GM23338 (cell line): ENCODE data around the gene NCOA6. TPM values are rescaled to one million over a fixed set of nuclear protein-coding genes. Genes with fewer than 3 reads are reported as not detected.

ENCODE experiments used
- ATAC-seq: fragments of 200-7000 bp; cut with Tn5 transposase; 3 replicates; pipeline ENCODE4 v1.9.1; 2020
- DNase-seq: peaks from one replicate; pipeline ENCODE4 v3.0.0-alpha.2; 2015; ENCODE audit warnings: low spot score
- H2AFZ ChIP-seq: fragments of 200-600 bp; sonication (generic); 2 replicates; pipeline ENCODE4 v1.8.0; 2016; ENCODE audit warnings: antibody characterized with exemption, mild to moderate bottlenecking, moderate library complexity
- H3F3A ChIP-seq: fragments of 200-600 bp; sonication (generic); replicated peaks from 2 replicates; pipeline ENCODE4 v1.8.0; 2017; ENCODE audit warnings: antibody characterized with exemption, mixed run types, low read depth
- H3K27ac ChIP-seq: fragments of 200-600 bp; sonication (generic); 2 replicates; pipeline ENCODE4 v1.6.1; 2016; ENCODE audit warnings: low read depth
- H3K27me3 ChIP-seq: fragments of 200-600 bp; sonication (generic); 2 replicates; pipeline ENCODE4 v1.8.0; 2016; ENCODE audit warnings: mild to moderate bottlenecking, mixed run types, moderate library complexity; ENCODE audit not compliant: insufficient read depth
- H3K36me3 ChIP-seq: fragments of 200-600 bp; sonication (generic); 2 replicates; pipeline ENCODE4 v1.8.0; 2016; ENCODE audit warnings: mild to moderate bottlenecking; ENCODE audit not compliant: insufficient read depth
- H3K4me1 ChIP-seq: fragments of 200-600 bp; sonication (generic); 2 replicates; pipeline ENCODE4 v1.8.0; 2016; ENCODE audit warnings: mild to moderate bottlenecking, moderate library complexity; ENCODE audit not compliant: insufficient read depth
- H3K4me2 ChIP-seq: fragments of 200-600 bp; sonication (generic); 2 replicates; pipeline ENCODE4 v1.7.1; 2017; ENCODE audit warnings: mixed run types
- H3K4me3 ChIP-seq: fragments of 200-600 bp; sonication (generic); 2 replicates; pipeline ENCODE4 v1.6.1; 2016; ENCODE audit warnings: mixed run types
- H3K79me2 ChIP-seq: fragments of 200-600 bp; sonication (generic); replicated peaks from 2 replicates; pipeline ENCODE4 v1.8.0; 2017; ENCODE audit warnings: mild to moderate bottlenecking; ENCODE audit not compliant: insufficient read depth
- H3K9me2 ChIP-seq: fragments of 200-600 bp; sonication (generic); 2 replicates; pipeline ENCODE4 v1.8.0; 2017; ENCODE audit not compliant: insufficient read depth
- H4K20me1 ChIP-seq: fragments of 200-600 bp; sonication (generic); replicated peaks from 2 replicates; pipeline ENCODE4 v1.8.0; 2017; ENCODE audit warnings: mild to moderate bottlenecking; ENCODE audit not compliant: insufficient read depth
- H3K27ac Mint-ChIP-seq: 2 replicates; pipeline ENCODE4 v1.8.0; 2020; ENCODE audit warnings: inconsistent platforms, mild to moderate bottlenecking, moderate library complexity, mixed read lengths
- H3K27me3 Mint-ChIP-seq: 3 replicates; pipeline ENCODE4 v1.8.0; 2022; ENCODE audit warnings: low read depth, mild to moderate bottlenecking, moderate library complexity, mixed read lengths, inconsistent platforms; ENCODE audit not compliant: insufficient read depth, poor library complexity
- H3K36me3 Mint-ChIP-seq: 3 replicates; pipeline ENCODE4 v1.8.0; 2021; ENCODE audit warnings: low read depth, mild to moderate bottlenecking, inconsistent platforms, moderate library complexity, mixed read lengths
- H3K4me1 Mint-ChIP-seq: 3 replicates; pipeline ENCODE4 v1.8.0; 2020; ENCODE audit warnings: mild to moderate bottlenecking, inconsistent platforms, mixed read lengths
- H3K4me3 Mint-ChIP-seq: 3 replicates; pipeline ENCODE4 v1.8.0; 2021; ENCODE audit warnings: moderate library complexity, mild to moderate bottlenecking, inconsistent platforms, mixed read lengths
- H3K9me3 Mint-ChIP-seq: 3 replicates; pipeline ENCODE4 v1.8.0; 2020; ENCODE audit warnings: moderate library complexity, mild to moderate bottlenecking, inconsistent platforms, mixed read lengths
- CREB1 ChIP-seq: fragments of 250-450 bp; sonication (Bioruptor Pico); IDR thresholded peaks from 2 replicates; pipeline ENCODE4 v1.5.0; 2020; ENCODE audit warnings: low read depth, mild to moderate bottlenecking, moderate library complexity
- ETS1 ChIP-seq: IDR thresholded peaks from 2 replicates; pipeline ENCODE4 v1.6.1; 2016; ENCODE audit warnings: antibody characterized with exemption
- EZH2 ChIP-seq: fragments of 200-600 bp; sonication (generic); IDR thresholded peaks from one replicate; pipeline ENCODE4 v1.8.0; 2017; ENCODE audit warnings: antibody characterized with exemption, mild to moderate bottlenecking, low read depth; ENCODE audit not compliant: unreplicated experiment
- EZH2phosphoT487 ChIP-seq: fragments of 200-600 bp; sonication (generic); IDR thresholded peaks from one replicate; pipeline ENCODE4 v1.8.1; 2018; ENCODE audit warnings: antibody characterized with exemption; ENCODE audit not compliant: unreplicated experiment
- JUNB ChIP-seq: IDR thresholded peaks from one replicate; pipeline ENCODE4 v1.6.1; 2016; ENCODE audit warnings: antibody characterized with exemption; ENCODE audit not compliant: unreplicated experiment
- NANOG ChIP-seq: IDR thresholded peaks from 2 replicates; pipeline ENCODE4 v1.6.1; 2016; ENCODE audit warnings: antibody characterized with exemption, borderline replicate concordance
- POLR2AphosphoS5 ChIP-seq: IDR thresholded peaks from 2 replicates; pipeline ENCODE4 v1.6.1; 2016; ENCODE audit warnings: antibody characterized with exemption, low read depth
- REST ChIP-seq: IDR thresholded peaks from one replicate; pipeline ENCODE4 v1.6.1; 2018; ENCODE audit warnings: antibody characterized with exemption; ENCODE audit not compliant: unreplicated experiment
- STAT1 ChIP-seq: IDR thresholded peaks from one replicate; pipeline ENCODE4 v1.6.1; 2016; ENCODE audit warnings: antibody characterized with exemption; ENCODE audit not compliant: unreplicated experiment
- ZNF114 ChIP-seq: fragments of 250-450 bp; sonication (Bioruptor Pico); IDR thresholded peaks from 2 replicates; pipeline ENCODE4 v1.5.0; 2020; ENCODE audit warnings: mild to moderate bottlenecking, moderate library complexity
- ZNF331 ChIP-seq: fragments of 250-450 bp; sonication (Bioruptor Pico); IDR thresholded peaks from 2 replicates; pipeline ENCODE4 v1.5.0; 2020; ENCODE audit warnings: low read depth, mild to moderate bottlenecking, moderate library complexity
- ZNF462 ChIP-seq: fragments of 250-450 bp; sonication (Bioruptor Pico); IDR thresholded peaks from 2 replicates; pipeline ENCODE4 v1.5.0; 2020; ENCODE audit warnings: mild to moderate bottlenecking, moderate library complexity
- polyA plus RNA-seq: library from polyadenylated mRNA; unstranded; fragments of >200 nt; fragmentation: Nextera tagmentation; extraction: Ambion mirVana; gene quantifications from 2 replicates; pipeline ENCODE4 v1.2.1, GENCODE V29; 2016
- total RNA-seq: library from RNA; depleted of rRNA; stranded (reverse); fragments of >200 nt; shearing (Covaris generic); gene quantifications from 2 replicates; pipeline ENCODE4 v1.2.3, GENCODE V29; 2014
- TF ChIP-seq, protein P1 (sequence below), 2 experiments: fragments of 200-600 bp in 1 of 2; sonication (generic) in 1 of 2; conservative IDR thresholded peaks; 2 replicates each; pipeline versions ENCODE4 v1.5.1 to v1.6.1; 2016 to 2017; ENCODE audit warnings: antibody characterized with exemption in 2 of 2, low read depth in 2 of 2, mild to moderate bottlenecking in 2 of 2, moderate library complexity in 1 of 2

The NCOA6 gene
- total and polyA plus RNA-seq, 2 experiments from 2014 or later: 10.6 to 17.4 TPM

- no peaks in the 10 kb centered on the region for H3K9me3 Mint-ChIP-seq
- H3K4me3 Mint-ChIP-seq: no peak overlapping the region
- peaks cover 14% of the 10 kb centered on the region for H3K36me3 Mint-ChIP-seq
- no peaks in the 10 kb centered on the region for H3K27me3 Mint-ChIP-seq
- no peaks in the 10 kb centered on the region for H3K27me3 ChIP-seq
- TF ChIP-seq EZH2phosphoT487 (no peak), REST (no peak), NANOG (no peak), CREB1 (no peak), JUNB (no peak), EZH2 (no peak), ETS1 (no peak), ZNF114 (CRISPR knock-in tag) (no peak), STAT1 (no peak), ZNF462 (CRISPR knock-in tag) (no peak), ZNF331 (no peak), POLR2AphosphoS5 (no peak)
- TF ChIP-seq, protein P1, sequence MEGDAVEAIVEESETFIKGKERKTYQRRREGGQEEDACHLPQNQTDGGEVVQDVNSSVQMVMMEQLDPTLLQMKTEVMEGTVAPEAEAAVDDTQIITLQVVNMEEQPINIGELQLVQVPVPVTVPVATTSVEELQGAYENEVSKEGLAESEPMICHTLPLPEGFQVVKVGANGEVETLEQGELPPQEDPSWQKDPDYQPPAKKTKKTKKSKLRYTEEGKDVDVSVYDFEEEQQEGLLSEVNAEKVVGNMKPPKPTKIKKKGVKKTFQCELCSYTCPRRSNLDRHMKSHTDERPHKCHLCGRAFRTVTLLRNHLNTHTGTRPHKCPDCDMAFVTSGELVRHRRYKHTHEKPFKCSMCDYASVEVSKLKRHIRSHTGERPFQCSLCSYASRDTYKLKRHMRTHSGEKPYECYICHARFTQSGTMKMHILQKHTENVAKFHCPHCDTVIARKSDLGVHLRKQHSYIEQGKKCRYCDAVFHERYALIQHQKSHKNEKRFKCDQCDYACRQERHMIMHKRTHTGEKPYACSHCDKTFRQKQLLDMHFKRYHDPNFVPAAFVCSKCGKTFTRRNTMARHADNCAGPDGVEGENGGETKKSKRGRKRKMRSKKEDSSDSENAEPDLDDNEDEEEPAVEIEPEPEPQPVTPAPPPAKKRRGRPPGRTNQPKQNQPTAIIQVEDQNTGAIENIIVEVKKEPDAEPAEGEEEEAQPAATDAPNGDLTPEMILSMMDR (conservative IDR thresholded peaks at IDR 0.05; ENCODE audit: low read depth in 2 of 2): no peak
- no peaks in the 10 kb centered on the region for H3K4me1 ChIP-seq
- H3F3A ChIP-seq: no peaks in the 10 kb centered on the region
- no peaks in the 10 kb centered on the region for H4K20me1 ChIP-seq
- no peak overlapping the region for H3K27ac Mint-ChIP-seq
- H3K4me2 ChIP-seq: no peak overlapping the region
- H3K27ac ChIP-seq: no peak overlapping the region
- ATAC-seq (no peak), DNase-seq (no peak)
- H3K9me2 ChIP-seq: no peaks in the 10 kb centered on the region
- no peak overlapping the region for H3K4me3 ChIP-seq
- H2AFZ ChIP-seq: no peak overlapping the region
- no peaks in the 10 kb centered on the region for H3K4me1 Mint-ChIP-seq
- no peaks in the 10 kb centered on the region; the same call in 1 of the 2 replicates for H3K36me3 ChIP-seq
- no peaks in the 10 kb centered on the region for H3K79me2 ChIP-seq
These were observed 26.8 kb upstream of the NCOA6 start for GRCh38 chr20:34852298-34852697.
